Measurements from ENCODE around the gene RANBP2.
A peak's percentile ranks its signal among the peaks of the same experiment; 100 is the strongest.

The RANBP2 gene

GRCh38 chr2:108786354-108787215 lies 67.3 kb downstream of the RANBP2 start, which contains the start of gene CCDC138:
Gene CCDC138, plus strand, starts transcription at chr2:108786771. Its CDS starts 52 bp downstream, at chr2:108786823.
- no peaks in the 10 kb centered on the region for H3K27me3 ChIP-seq (ENCODE audit: control insufficient read depth in 1 of 2, insufficient read depth in 2 of 2, low read length in 2 of 2)
- peaks cover 12% of the 10 kb centered on the region for H3K36me3 ChIP-seq (ENCODE audit: insufficient read depth, low read length)
- peak within 1 kb of the TSS; percentile 11 for H3K9ac ChIP-seq (ENCODE audit: low read length)
- H3K9me3 ChIP-seq (ENCODE audit: low read length) = no peaks in the 10 kb centered on the region
- H3K4me1 ChIP-seq (ENCODE audit: insufficient read depth, low read length) = no peaks in the 10 kb centered on the region
- peak within 1 kb of the TSS; percentile 8 for H3K27ac ChIP-seq (ENCODE audit: low read depth, low read length)
- H3K4me3 ChIP-seq (ENCODE audit: low read depth in 1 of 2, low read length in 2 of 2) = peak within 1 kb of the TSS; percentile 55 to 73

GRCh38 chr2:108787216-108787541 lies 67.9 kb downstream of the RANBP2 start:
- H3K4me3 ChIP-seq (ENCODE audit: low read depth in 1 of 2, low read length in 2 of 2) = peak overlapping the region; percentile 55 to 73
- H3K9ac ChIP-seq (ENCODE audit: low read length) = peak overlapping the region; percentile 11

GRCh38 chr2:108803045-108803736 lies 83.9 kb downstream of the RANBP2 start:
- H3K36me3 ChIP-seq (ENCODE audit: insufficient read depth, low read length) = no peaks in the 10 kb centered on the region
- H3K4me3 ChIP-seq (ENCODE audit: low read depth in 1 of 2, low read length in 2 of 2) = no peak overlapping the region
- no peaks in the 10 kb centered on the region for H3K9me3 ChIP-seq (ENCODE audit: low read length)
- no peak overlapping the region for H3K9ac ChIP-seq (ENCODE audit: low read length)
- no peak overlapping the region for H3K27ac ChIP-seq (ENCODE audit: low read depth, low read length)
- H3K27me3 ChIP-seq (ENCODE audit: control insufficient read depth in 1 of 2, insufficient read depth in 2 of 2, low read length in 2 of 2) = no peaks in the 10 kb centered on the region
- no peaks in the 10 kb centered on the region for H3K4me1 ChIP-seq (ENCODE audit: insufficient read depth, low read length)

More at GRCh38 chr2:108787216-108787541, 67.9 kb downstream of the RANBP2 start:
- Histone ChIP-seq H3K36me3 (ENCODE audit: insufficient read depth, low read length) (peaks cover 10% of the 10 kb centered on the region), H3K9me3 (ENCODE audit: low read length) (no peaks in the 10 kb centered on the region), H3K27me3 (ENCODE audit: control insufficient read depth in 1 of 2, insufficient read depth in 2 of 2, low read length in 2 of 2) (no peaks in the 10 kb centered on the region), H3K4me1 (ENCODE audit: insufficient read depth, low read length) (no peaks in the 10 kb centered on the region), H3K27ac (ENCODE audit: low read depth, low read length) (peak overlapping the region; percentile 8)

- no peak overlapping the region for H3K27ac ChIP-seq (ENCODE audit: low read depth, low read length)
These were observed 85.8 kb downstream of the RANBP2 start for GRCh38 chr2:108805032-108805431.

GRCh38 chr2:108805782-108806181 lies 86.5 kb downstream of the RANBP2 start:
- Histone ChIP-seq H3K4me3 (ENCODE audit: low read depth in 1 of 2, low read length in 2 of 2) (no peak overlapping the region), H3K27ac (ENCODE audit: low read depth, low read length) (no peak overlapping the region), H3K9me3 (ENCODE audit: low read length) (no peaks in the 10 kb centered on the region), H3K9ac (ENCODE audit: low read length) (no peak overlapping the region), H3K36me3 (ENCODE audit: insufficient read depth, low read length) (no peaks in the 10 kb centered on the region), H3K4me1 (ENCODE audit: insufficient read depth, low read length) (no peaks in the 10 kb centered on the region), H3K27me3 (ENCODE audit: control insufficient read depth in 1 of 2, insufficient read depth in 2 of 2, low read length in 2 of 2) (no peaks in the 10 kb centered on the region)

More at GRCh38 chr2:108805032-108805431, 85.8 kb downstream of the RANBP2 start:
- Histone ChIP-seq H3K36me3 (ENCODE audit: insufficient read depth, low read length) (no peaks in the 10 kb centered on the region), H3K27me3 (ENCODE audit: control insufficient read depth in 1 of 2, insufficient read depth in 2 of 2, low read length in 2 of 2) (no peaks in the 10 kb centered on the region), H3K9ac (ENCODE audit: low read length) (no peak overlapping the region), H3K4me1 (ENCODE audit: insufficient read depth, low read length) (no peaks in the 10 kb centered on the region), H3K9me3 (ENCODE audit: low read length) (no peaks in the 10 kb centered on the region), H3K4me3 (ENCODE audit: low read depth in 1 of 2, low read length in 2 of 2) (no peak overlapping the region)

GRCh38 chr2:108806371-108807113 lies 87.3 kb downstream of the RANBP2 start:
- Histone ChIP-seq H3K4me1 (ENCODE audit: insufficient read depth, low read length) (no peaks in the 10 kb centered on the region), H3K9ac (ENCODE audit: low read length) (no peak overlapping the region), H3K9me3 (ENCODE audit: low read length) (no peaks in the 10 kb centered on the region), H3K27ac (ENCODE audit: low read depth, low read length) (no peak overlapping the region), H3K4me3 (ENCODE audit: low read depth in 1 of 2, low read length in 2 of 2) (no peak overlapping the region), H3K27me3 (ENCODE audit: control insufficient read depth in 1 of 2, insufficient read depth in 2 of 2, low read length in 2 of 2) (no peaks in the 10 kb centered on the region), H3K36me3 (ENCODE audit: insufficient read depth, low read length) (no peaks in the 10 kb centered on the region)

GRCh38 chr2:108809936-108810335 lies 90.7 kb downstream of the RANBP2 start:
- H3K27me3 ChIP-seq (ENCODE audit: control insufficient read depth in 1 of 2, insufficient read depth in 2 of 2, low read length in 2 of 2) = no peaks in the 10 kb centered on the region
- H3K27ac ChIP-seq (ENCODE audit: low read depth, low read length) = no peak overlapping the region
- H3K4me3 ChIP-seq (ENCODE audit: low read depth in 1 of 2, low read length in 2 of 2) = no peak overlapping the region
- H3K9ac ChIP-seq (ENCODE audit: low read length) = no peak overlapping the region
- no peaks in the 10 kb centered on the region for H3K9me3 ChIP-seq (ENCODE audit: low read length)
- no peaks in the 10 kb centered on the region for H3K4me1 ChIP-seq (ENCODE audit: insufficient read depth, low read length)
- H3K36me3 ChIP-seq (ENCODE audit: insufficient read depth, low read length) = no peaks in the 10 kb centered on the region

GRCh38 chr2:108810993-108811957 lies 92.0 kb downstream of the RANBP2 start:
- H3K27ac ChIP-seq (ENCODE audit: low read depth, low read length) = no peak overlapping the region
- H3K36me3 ChIP-seq (ENCODE audit: insufficient read depth, low read length) = no peaks in the 10 kb centered on the region
- no peaks in the 10 kb centered on the region for H3K4me1 ChIP-seq (ENCODE audit: insufficient read depth, low read length)
- H3K4me3 ChIP-seq (ENCODE audit: low read depth in 1 of 2, low read length in 2 of 2) = no peak overlapping the region
- no peaks in the 10 kb centered on the region for H3K27me3 ChIP-seq (ENCODE audit: control insufficient read depth in 1 of 2, insufficient read depth in 2 of 2, low read length in 2 of 2)
- no peak overlapping the region for H3K9ac ChIP-seq (ENCODE audit: low read length)
- no peaks in the 10 kb centered on the region for H3K9me3 ChIP-seq (ENCODE audit: low read length)

- Histone ChIP-seq H3K4me1 (ENCODE audit: insufficient read depth, low read length) (no peaks in the 10 kb centered on the region), H3K9ac (ENCODE audit: low read length) (no peak overlapping the region), H3K4me3 (ENCODE audit: low read depth in 1 of 2, low read length in 2 of 2) (no peak overlapping the region), H3K27ac (ENCODE audit: low read depth, low read length) (no peak overlapping the region), H3K36me3 (ENCODE audit: insufficient read depth, low read length) (no peaks in the 10 kb centered on the region), H3K9me3 (ENCODE audit: low read length) (no peaks in the 10 kb centered on the region), H3K27me3 (ENCODE audit: control insufficient read depth in 1 of 2, insufficient read depth in 2 of 2, low read length in 2 of 2) (no peaks in the 10 kb centered on the region)
These were observed 94.5 kb downstream of the RANBP2 start for GRCh38 chr2:108813732-108814131.

GRCh38 chr2:108820482-108820881 lies 101.2 kb downstream of the RANBP2 start:
- Histone ChIP-seq H3K27me3 (ENCODE audit: control insufficient read depth in 1 of 2, insufficient read depth in 2 of 2, low read length in 2 of 2) (no peaks in the 10 kb centered on the region), H3K4me1 (ENCODE audit: insufficient read depth, low read length) (no peaks in the 10 kb centered on the region), H3K27ac (ENCODE audit: low read depth, low read length) (no peak overlapping the region), H3K9me3 (ENCODE audit: low read length) (no peaks in the 10 kb centered on the region), H3K4me3 (ENCODE audit: low read depth in 1 of 2, low read length in 2 of 2) (no peak overlapping the region), H3K9ac (ENCODE audit: low read length) (no peak overlapping the region), H3K36me3 (ENCODE audit: insufficient read depth, low read length) (no peaks in the 10 kb centered on the region)
